IMR-90 (cell line): ENCODE results near the gene CPED1. TPM values are rescaled to one million over a fixed set of nuclear protein-coding genes. Genes with fewer than 3 reads are reported as not detected.

ENCODE experiments used
- ATAC-seq: fragments of 200-7000 bp; cut with Tn5 transposase; 2 replicates; pipeline ENCODE4 v1.9.1; 2020; ENCODE audit warnings: low read depth, mild to moderate bottlenecking, moderate library complexity
- BruUV-seq: library from RNA; stranded (reverse); fragments of 400-500 nt; replicated peaks from 2 replicates; lab custom pipeline; 2021; lab: Mats Ljungman, UMichigan
- CTCF ChIA-PET: fragments of 300-600 bp; formaldehyde crosslinking; extraction: SDS; loops from one replicate; lab custom pipeline; 2021; ENCODE audit warnings: antibody characterized with exemption; lab: Yijun Ruan, JAX
- POLR2A ChIA-PET: fragments of 300-600 bp; sonication (Branson Sonifier 250); formaldehyde crosslinking; loops from one replicate; lab custom pipeline; 2022; ENCODE audit warnings: antibody characterized with exemption; ENCODE audit not compliant: unreplicated experiment; lab: Charles Lee
- DNase-seq: peaks from one replicate; pipeline ENCODE4 v3.0.0; 2013
- H2AFZ ChIP-seq: replicated peaks from 2 replicates; pipeline ENCODE3; 2013; ENCODE audit warnings: low read length, mild to moderate bottlenecking; ENCODE audit not compliant: poor library complexity
- H2AK5ac ChIP-seq: 2 replicates; pipeline ENCODE4 v1.6.1; 2013; ENCODE audit warnings: low read depth, low read length, inconsistent platforms
- H2AK9ac ChIP-seq: replicated peaks from 2 replicates; pipeline ENCODE3; 2013; ENCODE audit warnings: mild to moderate bottlenecking, low read depth, low read length, moderate library complexity; ENCODE audit not compliant: poor library complexity
- H2BK120ac ChIP-seq: 2 replicates; pipeline ENCODE4 v1.6.1; 2013; ENCODE audit warnings: low read depth, low read length, inconsistent platforms
- H2BK15ac ChIP-seq: 3 replicates; pipeline ENCODE4 v1.6.1; 2013; ENCODE audit warnings: low read depth, low read length, inconsistent platforms
- H2BK20ac ChIP-seq: 2 replicates; pipeline ENCODE4 v1.6.1; 2013; ENCODE audit warnings: low read depth, mild to moderate bottlenecking, inconsistent platforms, low read length, moderate library complexity
- H2BK5ac ChIP-seq: 2 replicates; pipeline ENCODE4 v1.6.1; 2013; ENCODE audit warnings: mild to moderate bottlenecking, low read depth, low read length, inconsistent platforms; ENCODE audit not compliant: poor library complexity, severe bottlenecking
- H3K14ac ChIP-seq: replicated peaks from 2 replicates; pipeline ENCODE4 v1.6.1; 2013; ENCODE audit warnings: low read depth, low read length, inconsistent platforms
- H3K18ac ChIP-seq: 2 replicates; pipeline ENCODE4 v1.6.1; 2013; ENCODE audit warnings: low read depth, low read length, control low read depth
- H3K23ac ChIP-seq: 2 replicates; pipeline ENCODE4 v1.6.1; 2013; ENCODE audit warnings: low read depth, low read length, inconsistent platforms
- H3K27ac ChIP-seq: 2 replicates; pipeline ENCODE4 v1.5.1; 2013; ENCODE audit warnings: mild to moderate bottlenecking, control low read depth, low read length; ENCODE audit not compliant: insufficient read depth
- H3K27me3 ChIP-seq: 2 replicates; pipeline ENCODE4 v1.6.1; 2013; ENCODE audit warnings: low read length; ENCODE audit not compliant: control insufficient read depth, insufficient read depth
- H3K36me3 ChIP-seq: 2 replicates; pipeline ENCODE4 v1.6.1; 2013; ENCODE audit warnings: low read length, mixed read lengths; ENCODE audit not compliant: control insufficient read depth, insufficient read depth
- H3K4ac ChIP-seq: 2 replicates; pipeline ENCODE4 v1.6.1; 2013; ENCODE audit warnings: low read depth, low read length, inconsistent platforms
- H3K4me1 ChIP-seq: 2 replicates; pipeline ENCODE4 v1.6.1; 2013; ENCODE audit warnings: low read length, mixed read lengths; ENCODE audit not compliant: control insufficient read depth, insufficient read depth
- H3K4me2 ChIP-seq: 2 replicates; pipeline ENCODE4 v1.6.1; 2013; ENCODE audit warnings: low read depth, mild to moderate bottlenecking, control low read depth, low read length, moderate library complexity
- H3K4me3 ChIP-seq: 2 replicates; pipeline ENCODE4 v1.5.1; 2013; ENCODE audit warnings: low read depth, mild to moderate bottlenecking, control low read depth, low read length, moderate library complexity; ENCODE audit not compliant: insufficient read depth
- H3K56ac ChIP-seq: 2 replicates; pipeline ENCODE4 v1.6.1; 2013; ENCODE audit warnings: low read length, inconsistent platforms; ENCODE audit not compliant: insufficient read depth; ENCODE audit errors: extremely low read depth
- H3K79me1 ChIP-seq, 2 experiments: 2 replicates each; pipeline ENCODE4 v1.6.1; 2013; ENCODE audit warnings: low read length in 2 of 2, inconsistent platforms in 1 of 2, low read depth in 1 of 2
- H3K9ac ChIP-seq: 2 replicates; pipeline ENCODE4 v1.6.1; 2013; ENCODE audit warnings: low read depth, low read length, control low read depth
- H3K9me1 ChIP-seq: 2 replicates; pipeline ENCODE4 v1.6.1; 2013; ENCODE audit warnings: low read length, inconsistent platforms; ENCODE audit not compliant: insufficient read depth
- H3K9me3 ChIP-seq: 2 replicates; pipeline ENCODE4 v1.6.1; 2013; ENCODE audit warnings: low read length; ENCODE audit not compliant: control insufficient read depth, insufficient read depth
- H4K20me1 ChIP-seq: 2 replicates; pipeline ENCODE4 v1.6.1; 2013; ENCODE audit warnings: low read length, inconsistent platforms; ENCODE audit not compliant: insufficient read depth
- H4K5ac ChIP-seq: 2 replicates; pipeline ENCODE4 v1.6.1; 2013; ENCODE audit warnings: mild to moderate bottlenecking, low read depth, low read length, control low read depth
- H4K8ac ChIP-seq, 2 experiments: 2 replicates each; pipeline ENCODE4 v1.6.1; 2013; ENCODE audit warnings: low read depth in 2 of 2, low read length in 2 of 2, control low read depth in 1 of 2, inconsistent platforms in 1 of 2
- H4K91ac ChIP-seq: 2 replicates; pipeline ENCODE4 v1.6.1; 2013; ENCODE audit warnings: low read depth, low read length, inconsistent platforms; ENCODE audit not compliant: insufficient read depth
- CEBPB ChIP-seq: IDR thresholded peaks from 2 replicates; pipeline ENCODE4 v1.6.1; 2012; ENCODE audit warnings: low read depth, low read length, improper control_type of control experiment
- WGBS, 2 experiments: methylation state at CpG; one replicate each; pipeline versions ENCODE4 v1.1.5 to v1.1.7; 2013; ENCODE audit warnings: missing lambda C conversion rate in 2 of 2; ENCODE audit not compliant: insufficient read length in 1 of 2; ENCODE audit errors: extremely low coverage in 2 of 2; 5-methylcytosine and 5-hydroxymethylcytosine counted together
- dilution Hi-C: fragments of 300-500 bp; cut with HindIII; formaldehyde crosslinking; loops from one replicate; pipeline ENCODE4 v1.14.3; 2018; ENCODE audit warnings: low sequenced_read_pairs; ENCODE audit not compliant: unreplicated experiment
- in situ Hi-C: fragments of 300-500 bp; cut with MboI; formaldehyde crosslinking; loops from 3 replicates; pipeline ENCODE4 v1.14.3; 2019; ENCODE audit warnings: low sequenced_read_pairs, inconsistent platforms, mixed read lengths
- intact Hi-C: fragments of 100-400 bp; cut with micrococcal nuclease; formaldehyde crosslinking; loops from 2 replicates; pipeline ENCODE4 v1.10.0; 2022
- polyA plus RNA-seq, 3 experiments: library from polyadenylated mRNA; depleted of rRNA; stranded (reverse); fragments of >200 nt; gene quantifications; 2 replicates each; pipeline ENCODE4 v1.2.3, GENCODE V29; 2012; ENCODE audit warnings: low replicate concordance in 1 of 3
- total RNA-seq: library from RNA; depleted of rRNA; stranded (reverse); fragments of >200 nt; gene quantifications from 2 replicates; pipeline ENCODE4 v1.2.3, GENCODE V29; 2012
- TF ChIP-seq, protein P1 (sequence below): fragments of 150-350 bp; IDR thresholded peaks from 2 replicates; pipeline ENCODE4 v1.6.1; 2017; ENCODE audit warnings: mild to moderate bottlenecking, antibody characterized with exemption, low read length, low read depth

CPED1 gene
- total and polyA plus RNA-seq, 2 of the 4 experiments (the other 2 are of a cell fraction), result 31.2 to 96.8 TPM

DNA sequence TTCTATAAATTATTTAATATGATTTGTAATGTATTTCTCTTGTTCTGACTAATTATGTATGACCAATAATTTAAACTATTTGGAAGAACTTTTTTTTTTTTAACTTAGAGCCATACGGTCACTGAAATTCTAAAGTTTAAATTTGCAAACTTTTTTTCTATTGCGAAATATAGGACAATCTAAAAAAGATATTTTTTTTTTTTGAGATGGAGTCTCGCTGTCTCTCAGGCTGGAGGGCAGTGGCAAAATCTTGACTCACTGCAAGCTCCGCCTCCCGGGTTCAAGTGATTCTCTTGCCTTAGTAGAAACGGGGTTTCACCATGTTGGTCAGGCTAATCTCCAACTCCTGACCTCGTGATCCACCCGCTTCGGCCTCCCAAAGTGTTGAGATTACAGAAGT is 130.5 kb downstream of the CPED1 start:
- no peak overlapping the region for H3K14ac ChIP-seq
- H3K4me1 ChIP-seq, result no peaks in the 10 kb centered on the region; the same call in 1 of the 2 replicates
- ChIA-PET CTCF (no interaction called here), POLR2A (no interaction called here)
- BruUV-seq, result no TSS peak
- H2BK20ac ChIP-seq, result no peak overlapping the region
- H3K9ac ChIP-seq, result no peak overlapping the region
- no peak overlapping the region for H3K23ac ChIP-seq
- H4K5ac ChIP-seq, result no peak overlapping the region
- no peak overlapping the region for H2BK5ac ChIP-seq
- WGBS, 2 experiments, result no CpG with 5 or more reads among the region's 9 CpGs
- H3K4ac ChIP-seq, result no peak overlapping the region
- no peak overlapping the region for H3K56ac ChIP-seq
- H4K20me1 ChIP-seq, result no peaks in the 10 kb centered on the region
- H2BK15ac ChIP-seq, result no peak overlapping the region
- H3K9me3 ChIP-seq, result no peaks in the 10 kb centered on the region
- no peaks in the 10 kb centered on the region for H3K9me1 ChIP-seq
- ATAC-seq (no peak), DNase-seq (no peak)
- H4K8ac ChIP-seq, result no peak overlapping the region
- no peak overlapping the region for H3K27ac ChIP-seq
- H2AK9ac ChIP-seq, result no peak overlapping the region
- TF ChIP-seq, protein P1, sequence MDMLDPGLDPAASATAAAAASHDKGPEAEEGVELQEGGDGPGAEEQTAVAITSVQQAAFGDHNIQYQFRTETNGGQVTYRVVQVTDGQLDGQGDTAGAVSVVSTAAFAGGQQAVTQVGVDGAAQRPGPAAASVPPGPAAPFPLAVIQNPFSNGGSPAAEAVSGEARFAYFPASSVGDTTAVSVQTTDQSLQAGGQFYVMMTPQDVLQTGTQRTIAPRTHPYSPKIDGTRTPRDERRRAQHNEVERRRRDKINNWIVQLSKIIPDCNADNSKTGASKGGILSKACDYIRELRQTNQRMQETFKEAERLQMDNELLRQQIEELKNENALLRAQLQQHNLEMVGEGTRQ, result no peak
- TF ChIP-seq CEBPB, result peak; percentile 68
- H2AFZ ChIP-seq, result no peak overlapping the region
- H4K91ac ChIP-seq, result no peak overlapping the region
- no peak overlapping the region for H2BK120ac ChIP-seq
- no peak overlapping the region for H3K4me3 ChIP-seq
- intact Hi-C loops, result no loop called here
- no peaks in the 10 kb centered on the region for H3K36me3 ChIP-seq
- H3K79me1 ChIP-seq, result peaks cover 0 to 16% of the 10 kb centered on the region in 2 experiments; a peak in 2 of 4 replicates
- in situ Hi-C loops, result no loop called here
- H3K18ac ChIP-seq, result no peak overlapping the region
- no peak overlapping the region for H2AK5ac ChIP-seq
- no peaks in the 10 kb centered on the region for H3K27me3 ChIP-seq
- H3K4me2 ChIP-seq, result no peak overlapping the region
- dilution Hi-C loops, result no loop called here
